Suppressor macrophage treated with lipopolysaccharide for 4 hours (primary cell): ENCODE results near the gene TP53I13.

Experiments
- DNase-seq: peaks from one replicate; pipeline ENCODE4 v3.0.0-alpha.2; 2020

The TP53I13 gene

DNA sequence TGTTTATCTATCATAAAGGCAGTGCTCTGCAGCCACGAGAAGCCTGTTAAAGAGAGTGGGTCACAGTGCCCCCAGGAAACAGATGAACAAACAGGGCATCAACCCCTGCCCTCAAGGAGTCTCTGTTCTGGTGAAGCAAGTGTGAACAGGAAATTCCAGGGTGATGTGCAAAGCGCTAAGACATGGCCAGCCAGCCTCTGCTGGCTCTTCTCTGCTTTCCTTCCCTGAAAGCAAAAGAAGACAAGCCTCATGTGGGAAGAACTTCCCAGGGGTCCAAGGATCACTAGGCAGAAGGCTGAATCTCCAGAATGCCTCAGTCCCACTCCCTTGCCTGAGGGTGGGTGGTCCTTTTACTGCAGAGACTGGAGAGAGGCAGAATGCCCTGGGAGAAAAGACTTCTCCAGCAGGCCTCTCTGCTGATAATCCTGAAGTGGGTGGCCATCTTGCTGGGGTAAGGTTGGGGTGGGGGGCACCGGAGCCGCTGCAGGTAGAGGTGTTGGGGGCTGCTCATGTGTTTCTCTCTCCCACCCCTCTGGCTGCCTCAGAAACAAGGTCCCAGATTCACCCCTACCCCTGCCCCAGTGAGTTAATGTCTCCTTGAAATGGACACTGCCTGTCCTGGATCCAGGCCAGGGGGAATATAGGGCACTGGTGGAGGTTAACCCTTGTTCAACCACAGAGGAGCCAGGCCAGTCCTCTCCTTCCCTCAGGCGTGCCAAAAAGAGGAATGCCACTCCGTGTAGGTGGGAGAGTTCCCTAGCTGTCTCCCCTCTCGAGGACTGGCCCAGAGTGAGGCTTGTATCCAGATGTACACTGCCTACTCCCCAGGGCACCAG is 26.8 kb downstream of the TP53I13 start:
- no peak for DNase-seq

DNA sequence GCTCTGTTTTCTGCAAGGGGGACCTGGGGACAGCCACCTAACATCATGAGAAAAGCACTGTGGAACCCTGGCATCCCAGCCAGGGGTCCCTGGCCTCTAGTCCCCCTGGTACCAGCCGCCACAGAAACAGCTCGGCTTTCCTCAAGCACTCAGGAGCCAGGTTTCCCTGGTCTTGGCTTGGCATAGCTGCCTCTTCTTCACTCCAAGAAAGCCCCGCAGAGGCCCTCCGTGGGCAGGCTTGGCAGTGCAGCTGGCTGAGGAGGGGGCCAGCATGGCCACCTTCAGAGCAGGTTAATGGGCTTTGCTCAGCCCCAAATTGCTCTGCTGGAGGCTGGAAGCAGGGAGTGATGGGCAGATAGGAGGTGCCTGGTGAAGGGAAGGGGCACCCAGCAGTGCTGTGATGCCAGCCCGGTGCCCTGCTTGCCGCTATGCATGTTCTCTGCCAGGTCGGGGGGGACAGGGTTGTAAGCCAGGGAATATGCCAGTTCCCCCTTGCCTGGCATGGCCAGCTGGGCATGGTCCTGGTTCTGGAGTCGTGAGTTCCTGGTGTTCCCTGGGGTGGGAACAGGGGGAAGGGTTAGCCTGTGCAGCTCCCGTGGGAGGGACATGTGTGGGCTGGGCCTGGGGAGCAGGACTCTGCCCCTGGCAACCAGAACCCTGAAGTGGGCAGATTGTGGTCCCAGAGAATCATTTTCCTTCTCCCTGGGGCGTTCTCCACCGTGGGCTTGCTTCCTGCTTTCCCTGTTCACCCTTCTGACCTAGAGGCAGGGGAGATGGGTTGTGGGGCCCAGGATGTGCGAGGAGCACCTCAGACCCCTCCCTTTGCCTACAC is 27.7 kb downstream of the TP53I13 start:
- DNase-seq: no peak

DNA sequence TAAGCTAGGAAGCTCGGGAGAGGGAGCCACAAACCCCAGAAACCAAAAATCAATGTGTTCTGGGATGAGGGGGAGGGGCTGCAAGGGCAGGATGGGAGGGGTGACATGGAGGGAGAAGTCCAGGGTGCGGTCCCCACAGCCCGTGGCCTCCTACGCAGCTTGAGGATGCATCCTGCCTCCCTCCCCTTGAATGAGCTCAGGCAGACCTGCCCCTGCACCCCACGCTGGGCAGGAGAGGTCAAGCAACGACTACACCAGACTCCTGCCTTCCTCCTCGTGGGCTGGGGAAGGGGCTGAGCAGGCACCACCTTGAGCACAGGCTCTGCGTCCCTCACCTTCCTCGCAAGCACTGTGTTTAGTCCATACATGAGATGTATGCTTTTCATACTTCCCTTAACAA is 28.3 kb downstream of the TP53I13 start:
- no peak for DNase-seq

DNA sequence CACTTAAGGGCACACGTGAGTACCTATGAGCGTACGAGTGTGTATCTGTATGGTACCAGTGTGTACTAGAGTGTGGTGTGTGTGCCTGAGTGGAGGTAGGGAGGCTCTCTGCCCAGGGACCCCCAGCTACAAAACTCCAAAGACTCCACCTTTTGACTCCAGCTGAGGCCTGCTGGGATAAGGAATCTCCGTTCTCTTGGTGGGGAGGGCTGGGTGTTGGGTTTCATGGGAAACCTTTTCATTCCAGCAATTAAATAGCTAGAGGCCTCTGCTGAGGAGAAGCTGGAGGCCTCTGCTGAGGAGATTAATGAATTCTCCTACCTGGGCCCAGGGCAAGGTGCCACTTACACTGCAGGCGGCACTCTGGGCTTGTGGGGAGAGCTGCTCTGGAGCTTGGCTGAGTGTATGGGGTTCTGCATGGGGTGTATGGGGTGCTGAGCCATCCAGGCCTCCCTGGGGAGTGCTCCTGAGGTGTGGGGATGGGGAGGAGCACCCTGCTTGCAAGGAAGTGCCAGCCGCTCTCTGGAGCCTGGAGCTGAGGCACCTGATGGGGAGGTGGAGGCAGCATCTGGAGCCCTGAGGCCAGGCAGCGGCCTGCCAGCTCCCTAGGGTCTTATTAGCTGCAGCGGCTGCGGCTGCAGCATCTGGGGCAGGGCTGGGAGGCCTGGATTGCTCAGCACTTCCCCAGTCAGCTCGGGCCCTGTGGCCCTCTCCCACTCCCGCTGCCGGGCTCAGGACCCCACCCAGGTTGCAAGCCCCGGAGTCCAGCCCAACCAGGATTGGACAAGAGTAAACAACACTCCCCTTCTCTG is 29.1 kb downstream of the TP53I13 start:
- no peak for DNase-seq

DNA sequence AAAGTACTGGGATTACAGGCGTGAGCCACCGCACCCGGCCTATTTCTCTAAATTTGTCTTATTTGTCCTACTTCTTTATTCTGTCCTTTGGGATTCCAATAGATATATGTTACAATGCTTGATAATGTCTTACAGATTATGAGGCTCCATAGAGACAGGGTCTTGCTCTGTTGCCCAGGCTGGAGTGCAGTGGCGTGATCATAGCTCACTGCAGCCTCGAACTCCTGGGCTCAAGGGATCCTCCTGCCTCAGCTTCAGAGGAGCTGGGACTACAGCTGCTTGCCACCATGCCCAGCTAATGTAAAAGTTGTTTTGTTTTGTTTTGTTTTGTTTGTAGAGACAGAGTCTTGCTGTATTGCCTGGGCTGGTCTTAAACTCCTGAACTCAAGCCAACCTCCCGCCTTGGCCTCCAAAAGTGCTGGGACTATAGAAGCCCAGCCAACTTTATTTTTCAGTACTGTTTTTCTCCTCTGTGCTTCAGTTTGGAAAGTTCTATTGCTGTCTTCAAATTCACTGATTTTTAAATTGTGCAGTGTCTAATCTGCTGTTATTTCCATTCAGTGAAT is 34.7 kb downstream of the TP53I13 start:
- DNase-seq: no peak

DNA sequence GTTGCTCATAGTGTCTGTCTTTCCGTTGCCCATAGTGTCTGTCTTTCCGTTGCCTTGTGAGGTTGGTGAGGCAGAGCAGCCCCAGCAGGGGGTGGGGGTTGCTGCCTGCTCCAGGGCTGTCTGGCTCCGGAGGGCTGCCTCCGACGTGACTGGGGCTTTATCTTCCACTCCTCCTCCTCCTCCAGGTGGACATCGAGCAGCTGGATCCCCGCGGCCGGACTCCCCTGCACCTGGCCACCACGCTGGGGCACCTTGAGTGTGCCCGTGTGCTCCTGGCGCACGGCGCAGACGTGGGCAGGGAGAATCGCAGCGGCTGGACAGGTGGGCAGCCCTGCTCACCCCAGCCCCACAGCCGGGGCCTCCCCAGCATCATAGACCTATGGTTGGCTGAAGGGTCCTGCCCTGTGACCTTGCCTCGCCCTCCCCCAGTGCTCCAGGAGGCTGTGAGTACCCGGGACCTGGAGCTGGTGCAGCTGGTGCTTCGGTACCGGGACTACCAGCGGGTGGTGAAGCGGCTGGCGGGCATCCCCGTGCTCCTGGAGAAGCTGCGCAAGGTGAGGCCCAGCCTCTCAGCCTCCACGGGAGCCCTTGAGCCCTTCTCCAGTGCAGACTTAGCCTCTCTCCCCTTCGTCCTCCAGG is 39.2 kb downstream of the TP53I13 start:
- no peak for DNase-seq

DNA sequence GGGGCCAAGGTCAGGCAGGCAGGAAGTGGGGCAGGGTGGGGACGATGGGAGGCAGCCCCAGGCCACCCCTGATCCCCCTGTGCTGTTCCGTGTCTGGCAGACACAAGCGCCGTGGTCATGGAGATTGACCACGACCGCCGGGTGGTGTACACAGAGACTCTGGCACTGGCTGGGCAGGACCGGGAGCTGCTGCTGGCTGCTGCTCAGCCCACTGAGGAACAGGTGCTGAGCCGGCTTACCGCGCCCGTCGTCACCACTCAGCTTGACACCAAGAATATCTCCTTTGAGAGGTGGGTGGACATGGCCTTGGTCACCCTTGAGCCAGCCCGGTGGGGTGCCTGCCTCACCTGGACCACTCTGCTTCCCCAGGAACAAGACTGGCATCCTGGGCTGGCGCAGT is 40.5 kb downstream of the TP53I13 start:
- no peak for DNase-seq

DNA sequence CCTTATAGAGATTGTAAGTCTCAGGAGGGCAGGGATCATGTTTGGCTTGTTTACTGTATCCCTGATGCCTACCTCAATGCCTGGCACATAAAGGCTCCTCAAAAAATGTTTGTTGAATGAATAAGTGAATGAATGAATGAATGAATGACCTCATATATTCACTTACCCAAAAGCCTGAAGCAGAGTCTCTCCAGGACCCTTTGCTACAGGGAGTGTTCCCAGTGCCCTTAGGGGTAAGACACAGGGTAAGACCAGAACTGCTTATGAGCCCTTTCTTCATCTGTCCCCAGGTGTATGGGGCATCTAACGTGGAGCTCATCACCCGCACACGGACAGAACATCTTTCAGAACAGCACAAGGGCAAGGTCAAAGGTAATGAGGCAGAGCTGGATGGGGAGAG is 41.9 kb downstream of the TP53I13 start:
- no peak for DNase-seq

DNA sequence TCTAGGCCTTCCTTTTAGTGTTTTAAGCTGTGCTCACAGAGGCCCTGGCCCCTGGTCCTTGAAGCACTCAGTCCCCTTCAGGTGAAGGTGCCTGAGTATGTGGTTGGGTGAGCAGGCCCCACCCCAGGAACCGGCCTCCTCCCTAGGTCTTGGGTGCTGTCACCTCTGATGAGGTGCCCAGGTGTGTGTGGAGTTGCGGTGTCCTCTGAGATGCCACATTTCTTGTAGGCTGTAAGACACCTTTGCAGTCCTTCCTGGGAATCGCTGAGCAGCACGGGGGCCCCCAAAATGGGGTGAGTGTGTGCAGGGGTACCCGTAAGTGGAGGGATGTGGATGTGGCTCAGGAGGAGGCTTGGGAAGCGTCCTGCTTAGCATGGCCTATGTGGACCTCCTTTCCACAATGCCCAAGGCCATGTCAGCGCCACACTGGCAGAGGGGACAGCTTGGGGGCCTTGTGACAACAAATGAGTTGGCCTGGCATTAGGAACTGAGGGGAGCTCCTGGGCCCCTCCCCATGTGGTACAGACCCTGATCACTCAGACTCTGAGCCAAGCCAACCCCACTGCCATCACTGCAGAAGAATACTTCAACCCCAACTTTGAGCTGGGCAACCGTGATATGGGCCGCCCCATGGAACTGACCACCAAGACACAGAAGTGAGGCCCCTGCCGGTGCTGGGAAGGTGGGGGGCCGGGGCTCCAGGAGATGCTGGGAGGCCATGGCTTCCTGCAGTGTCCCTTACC is 43.0 kb downstream of the TP53I13 start:
- no peak for DNase-seq

DNA sequence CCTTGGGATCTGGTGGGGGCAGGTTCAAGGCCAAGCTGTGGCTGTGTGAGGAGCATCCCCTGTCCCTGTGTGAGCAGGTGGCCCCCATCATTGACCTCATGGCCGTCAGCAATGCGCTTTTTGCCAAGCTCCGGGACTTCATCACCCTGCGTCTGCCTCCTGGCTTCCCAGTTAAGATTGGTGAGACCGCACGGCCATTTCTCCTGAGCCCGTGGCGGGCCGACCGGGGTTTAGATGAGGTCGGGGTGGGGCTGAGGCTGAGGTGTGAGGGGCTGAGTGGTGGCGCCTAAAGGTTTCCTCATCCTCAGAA is 43.5 kb downstream of the TP53I13 start:
- DNase-seq: no peak

DNA sequence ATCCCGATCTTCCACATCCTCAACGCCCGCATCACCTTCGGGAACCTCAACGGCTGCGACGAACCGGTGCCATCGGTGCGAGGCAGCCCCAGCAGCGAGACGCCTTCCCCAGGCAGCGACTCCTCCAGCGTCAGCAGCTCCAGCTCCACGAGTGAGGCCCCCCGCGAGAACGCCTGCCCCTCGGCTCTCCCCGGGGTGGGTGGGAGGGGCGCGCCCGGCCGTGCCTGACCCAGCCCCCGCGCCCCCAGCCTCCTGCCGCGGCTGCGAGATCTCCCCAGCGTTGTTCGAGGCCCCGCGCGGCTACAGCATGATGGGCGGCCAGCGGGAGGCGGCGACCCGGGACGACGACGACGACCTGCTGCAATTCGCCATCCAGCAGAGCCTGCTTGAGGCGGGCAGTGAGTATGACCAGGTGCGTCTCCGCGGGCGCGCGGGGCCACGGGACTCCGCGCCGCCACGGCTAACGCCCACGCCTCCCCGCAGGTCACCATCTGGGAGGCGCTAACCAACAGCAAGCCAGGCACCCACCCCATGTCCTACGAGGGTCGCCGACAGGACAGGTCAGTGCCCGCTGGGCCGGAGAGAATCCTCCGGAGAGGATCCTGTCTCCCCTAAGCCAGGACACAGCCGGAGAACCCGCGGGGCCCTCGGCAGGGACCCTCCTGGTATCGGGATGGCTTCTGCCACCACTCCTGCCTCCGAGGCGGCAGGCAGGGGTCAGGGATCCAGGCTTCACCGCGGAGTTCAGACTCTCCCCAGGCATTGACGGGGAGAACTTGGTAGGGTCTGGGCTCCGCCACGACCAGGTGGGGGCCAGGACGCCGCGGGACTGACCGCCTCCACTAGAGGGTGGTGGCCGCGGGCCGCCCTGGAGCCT is 44.1 kb downstream of the TP53I13 start:
- no peak for DNase-seq

DNA sequence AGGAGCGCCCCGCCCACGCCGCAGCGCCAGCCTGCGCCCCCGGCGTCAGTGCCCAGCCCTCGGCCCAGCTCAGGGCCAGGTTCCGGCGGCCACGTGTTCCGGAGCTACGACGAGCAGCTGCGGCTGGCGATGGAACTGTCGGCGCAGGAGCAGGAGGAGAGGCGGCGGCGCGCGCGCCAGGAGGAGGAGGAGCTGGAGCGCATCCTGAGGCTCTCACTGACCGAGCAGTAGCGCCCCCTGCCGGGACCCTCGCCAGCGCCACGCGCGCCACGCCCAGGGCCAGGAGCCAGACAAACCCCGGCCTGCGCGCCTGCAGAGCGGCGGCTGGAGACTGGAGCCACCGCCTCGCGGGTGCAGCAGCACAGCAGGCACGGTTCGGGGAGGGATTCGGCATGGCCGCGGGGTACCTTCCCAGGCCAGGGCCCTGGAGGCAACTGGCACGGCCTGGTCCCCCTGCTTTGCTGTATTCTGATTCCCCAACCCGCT is 44.9 kb downstream of the TP53I13 start:
- peak; percentile 96 for DNase-seq

DNA sequence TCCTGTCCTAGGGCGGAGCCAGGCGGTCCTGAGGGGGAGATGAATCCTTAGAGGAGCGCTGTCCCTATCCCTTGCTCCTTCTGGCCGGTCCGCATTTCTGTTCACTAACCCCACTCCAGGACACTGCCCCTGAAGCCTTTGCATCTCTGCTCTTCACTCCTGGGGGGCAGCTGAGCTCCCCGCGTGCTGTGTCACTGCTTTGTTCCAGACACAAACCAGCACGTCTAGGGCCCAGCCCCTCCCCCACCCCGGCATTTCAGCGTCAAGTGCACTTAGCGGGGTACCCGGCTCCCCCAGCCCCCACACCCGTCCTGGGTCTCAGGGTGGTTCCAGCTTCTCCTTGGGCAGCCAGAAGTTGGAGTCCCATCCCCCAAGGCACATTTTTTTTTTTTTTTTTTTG is 45.4 kb downstream of the TP53I13 start:
- DNase-seq: no peak

DNA sequence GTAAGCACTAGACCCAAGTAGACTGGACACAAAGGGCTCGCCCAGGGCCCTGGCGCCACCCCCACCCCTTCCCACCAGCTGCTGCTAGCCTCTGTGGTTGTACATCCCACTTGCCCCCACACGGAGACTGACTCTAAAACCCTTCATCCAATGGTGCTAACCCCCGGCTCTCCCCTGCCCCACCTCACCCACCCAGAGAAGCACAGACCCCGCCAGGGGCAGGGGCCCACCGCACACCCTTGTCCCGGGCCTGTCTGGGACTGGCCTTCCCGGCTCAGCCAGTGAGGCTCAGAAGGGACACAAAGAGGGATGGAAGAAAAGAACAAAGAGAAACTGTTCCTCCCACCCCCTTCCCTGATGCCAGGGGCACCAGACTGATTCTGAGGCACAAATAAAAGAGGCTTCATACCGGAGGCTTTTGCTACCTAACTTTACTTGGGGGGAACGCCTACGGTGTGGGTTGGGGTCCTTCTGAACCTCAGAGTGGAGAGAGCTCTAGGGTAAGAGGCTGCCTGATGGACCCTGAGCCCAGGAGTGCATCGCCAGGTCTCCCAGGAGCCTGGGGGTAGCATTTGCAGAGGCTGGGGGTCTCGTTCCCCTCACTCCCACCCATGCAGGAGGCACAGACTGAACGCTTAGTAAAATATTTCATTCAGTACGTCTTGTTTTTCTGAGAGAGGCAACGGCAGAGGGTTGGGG is 46.0 kb downstream of the TP53I13 start:
- no peak for DNase-seq

DNA sequence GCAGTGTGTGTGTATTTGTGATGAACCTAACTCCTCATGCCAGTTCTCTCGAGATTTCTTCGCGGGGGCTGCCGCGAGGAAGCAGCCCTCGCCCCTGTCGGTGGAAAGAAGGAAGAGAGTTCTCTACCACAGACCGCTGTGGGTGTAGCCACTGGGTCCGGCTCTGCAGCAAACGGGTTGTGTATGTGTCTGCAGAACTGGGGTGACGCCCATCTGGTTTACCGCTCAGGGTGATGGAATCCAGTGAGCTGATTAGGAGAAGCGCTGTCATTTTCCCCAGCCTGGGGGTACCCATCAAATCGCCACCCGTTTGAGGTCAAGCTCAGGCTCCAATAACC is 46.5 kb downstream of the TP53I13 start:
- DNase-seq: peak; percentile 58

DNA sequence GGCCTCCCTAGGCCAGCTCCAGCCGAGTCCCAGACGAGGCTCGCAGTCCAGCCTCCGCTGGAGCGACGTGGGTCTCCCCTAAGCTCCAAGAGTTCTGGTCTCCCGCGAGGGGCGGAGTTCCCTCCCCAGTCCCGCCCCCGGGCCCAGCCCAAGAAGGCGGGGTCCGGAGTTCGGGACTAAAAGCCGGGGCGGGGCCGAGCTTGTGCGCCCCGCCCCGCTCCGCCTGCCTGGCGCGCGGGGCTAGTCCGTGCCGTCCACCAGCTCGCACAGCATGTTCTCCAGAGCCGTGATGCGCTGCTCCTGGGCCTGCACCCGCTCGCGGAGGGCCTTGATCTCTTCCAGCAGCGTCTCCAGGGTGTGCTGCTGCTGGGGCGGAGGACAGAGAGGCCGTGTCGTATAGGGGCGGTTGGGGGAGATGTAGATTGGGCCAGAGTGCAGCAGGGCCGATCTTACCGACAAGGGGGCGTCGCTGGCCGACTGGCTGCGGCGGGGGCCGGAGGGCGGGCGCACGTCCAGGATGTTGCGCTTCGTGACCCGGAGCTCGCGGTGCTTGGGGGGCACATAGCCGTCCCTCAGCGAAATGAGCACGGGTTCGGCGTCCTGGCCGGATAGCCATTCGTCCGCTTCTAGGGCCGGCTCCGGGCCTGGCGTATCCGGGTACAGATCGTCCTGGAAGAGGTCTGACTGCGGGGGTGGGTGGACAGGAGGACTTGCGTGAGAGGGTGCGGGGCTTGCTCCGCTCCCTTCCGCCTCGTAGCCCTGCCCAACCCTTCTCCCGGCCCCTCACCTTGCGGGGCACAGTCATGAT is 47.2 kb downstream of the TP53I13 start:
- DNase-seq: peak; percentile 94

DNA sequence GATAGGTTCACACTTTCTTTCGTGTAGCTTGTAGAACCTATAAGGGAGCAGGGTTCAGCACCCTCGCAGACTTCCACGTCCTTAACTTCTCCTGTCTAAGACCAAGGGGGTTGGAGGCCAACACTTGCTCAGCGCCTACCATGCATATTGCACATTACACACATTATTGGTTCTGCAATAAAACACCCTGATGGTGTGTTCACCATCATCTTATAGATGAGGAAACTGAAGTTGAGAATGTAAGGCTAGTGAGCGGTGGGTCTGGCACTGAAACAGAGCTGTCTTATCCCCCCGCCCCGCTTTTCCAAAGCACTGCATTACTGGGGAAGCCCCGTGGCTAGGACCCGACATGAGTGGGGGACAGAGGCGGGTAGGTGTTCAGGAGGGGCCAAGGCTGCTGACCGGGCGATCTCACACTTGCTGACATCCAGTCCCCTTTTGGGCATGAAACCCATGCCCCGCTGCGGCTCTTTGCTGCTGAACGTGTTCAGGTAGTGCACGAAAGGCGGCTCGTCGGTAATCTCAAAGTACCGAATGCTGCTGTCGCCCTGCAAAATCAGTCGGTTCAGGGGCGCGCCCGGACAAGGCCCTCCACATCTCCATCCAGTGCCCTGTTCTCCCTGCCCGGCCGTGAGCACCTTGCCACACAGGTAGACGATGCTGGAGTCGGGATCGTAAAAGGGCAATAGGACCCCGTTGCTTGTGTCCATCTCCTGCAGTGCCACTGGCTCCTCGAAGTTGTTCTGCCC is 48.0 kb downstream of the TP53I13 start:
- no peak for DNase-seq

DNA sequence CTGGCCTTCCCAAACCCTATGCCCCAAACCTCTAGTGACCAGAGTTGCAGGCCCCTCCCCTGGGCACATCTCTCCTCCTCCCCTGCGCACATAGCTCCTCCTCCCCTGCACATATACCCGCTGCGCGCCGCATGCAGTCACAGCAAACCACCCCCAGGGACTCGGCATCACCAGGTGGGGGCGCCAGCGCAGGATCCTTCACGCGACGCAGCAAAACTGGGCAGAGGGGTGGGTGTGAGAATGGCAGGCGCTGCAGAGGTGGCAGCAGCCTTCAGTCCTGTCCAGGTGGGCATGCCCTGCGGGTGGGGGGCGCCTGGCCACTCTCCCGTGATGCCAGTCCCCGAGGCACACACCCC is 48.6 kb downstream of the TP53I13 start:
- DNase-seq: peak; percentile 85
